D721Med (cell line): Measurements from ENCODE around the gene DACH1.

Experiments
- DNase-seq: peaks from one replicate; pipeline ENCODE4 v3.0.0; 2011; ENCODE audit warnings: low spot score; ENCODE audit not compliant: insufficient read length
- FAIRE-seq: peaks from 2 replicates; lab custom pipeline; 2011; peaks lifted over from hg19 to GRCh38; lab: Jason Lieb, UNC
- CTCF ChIP-seq: IDR thresholded peaks from 2 replicates; pipeline ENCODE4 v1.5.1; 2012; ENCODE audit warnings: mild to moderate bottlenecking, control low read depth; ENCODE audit not compliant: insufficient read depth; ENCODE audit errors: missing control alignments

The DACH1 gene

GRCh38 chr13:71661921-71662320 is 205.1 kb downstream of the DACH1 start:
- DNase-seq: no peak
- FAIRE-seq: peak; percentile 76
- TF ChIP-seq CTCF: no peak

- no peak for TF ChIP-seq CTCF
- no peak for DNase-seq
- FAIRE-seq: no peak
Observed at GRCh38 chr13:71659404-71659803, 207.6 kb downstream of the DACH1 start.

- no peak for TF ChIP-seq CTCF
- DNase-seq (no peak), FAIRE-seq (no peak)
Observed at GRCh38 chr13:71645467-71645866, 221.5 kb downstream of the DACH1 start.

GRCh38 chr13:71644579-71644978 is 222.4 kb downstream of the DACH1 start:
- TF ChIP-seq CTCF: no peak
- DNase-seq: no peak
- no peak for FAIRE-seq

DNA sequence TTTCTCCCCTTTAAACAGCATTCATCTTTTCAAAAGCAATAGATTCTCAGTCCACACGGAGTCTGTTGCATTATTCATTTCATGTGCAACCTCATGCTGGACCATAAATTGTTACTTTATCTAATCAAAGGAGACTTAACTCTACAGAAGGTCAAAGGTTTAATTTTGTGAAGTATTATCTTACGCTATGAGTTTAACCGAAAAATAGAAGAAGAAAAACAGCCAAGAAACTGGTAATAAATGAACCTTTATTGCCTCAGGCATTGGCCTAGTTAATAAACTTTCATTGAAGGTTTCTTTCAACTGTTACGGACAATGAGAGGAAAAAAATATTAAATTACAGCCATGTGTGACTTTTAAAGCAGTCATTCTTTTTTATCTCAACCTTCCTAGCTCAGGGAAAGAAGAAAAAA is 223.6 kb downstream of the DACH1 start:
- DNase-seq (no peak), FAIRE-seq (no peak)
- no peak for TF ChIP-seq CTCF

- no peak for TF ChIP-seq CTCF
- FAIRE-seq (peak; percentile 44), DNase-seq (no peak)
Observed at GRCh38 chr13:71638751-71639150, 228.3 kb downstream of the DACH1 start.

DNA sequence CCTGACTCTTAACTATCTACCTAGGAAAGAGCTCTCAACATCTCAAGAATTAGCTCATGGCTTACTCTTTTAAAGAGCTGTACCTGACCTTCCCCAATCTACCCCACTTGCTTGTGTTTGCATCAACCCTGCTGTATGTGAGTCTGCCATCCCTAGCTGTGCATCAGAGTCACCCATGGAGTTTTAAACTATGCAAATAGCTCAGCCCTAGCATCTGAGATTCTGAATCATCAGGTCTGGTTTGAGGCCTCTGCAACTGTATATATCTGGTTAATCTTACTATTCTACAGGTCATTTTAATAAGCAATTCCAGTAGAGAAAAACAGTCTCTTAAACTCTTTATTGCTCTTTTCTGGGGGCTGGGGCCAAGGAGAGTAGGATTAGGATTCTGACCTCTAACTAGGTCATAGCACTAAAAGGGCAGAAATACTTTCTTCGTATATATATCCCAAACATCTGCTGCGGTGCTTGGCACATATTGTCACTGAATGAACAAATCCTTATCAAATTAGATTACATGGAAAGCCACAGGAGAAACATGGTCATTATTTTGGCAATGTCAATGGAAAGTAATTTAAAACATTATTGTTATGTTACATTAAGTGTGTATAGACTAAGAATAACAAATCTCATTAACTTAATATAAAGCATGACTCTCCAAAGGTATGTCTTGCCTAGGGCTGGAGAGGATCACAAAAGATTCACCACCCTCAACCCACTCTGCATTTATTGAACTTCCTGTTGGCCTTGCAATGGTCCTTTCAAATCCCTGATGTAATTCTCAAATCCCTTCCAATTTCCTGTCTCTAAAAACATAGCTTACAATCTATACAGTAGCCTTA is 232.2 kb downstream of the DACH1 start:
- DNase-seq: no peak
- peak; percentile 29 for FAIRE-seq
- TF ChIP-seq CTCF: no peak
